Aorta (tissue), 5 donors: ENCODE results near the gene CIAPIN1. TPM values are rescaled to one million over a fixed set of nuclear protein-coding genes. Genes with fewer than 3 reads are reported as not detected.
A peak's percentile ranks its signal among the peaks of the same experiment; 100 is the strongest.

Source experiments
- ATAC-seq: fragments of 200-7000 bp; cut with Tn5 transposase; one replicate; pipeline ENCODE4 v1.9.1; 2022; ENCODE audit warnings: moderate library complexity; ENCODE audit not compliant: low FRiP score
- DNase-seq, 2 donors: peaks; one replicate each; pipeline ENCODE4 v3.0.0-alpha.2; 2020
- H3K27ac ChIP-seq, 2 donors: one replicate each; pipeline ENCODE4 v1.5.1; 2013; ENCODE audit warnings: low read length in 2 of 2, mild to moderate bottlenecking in 2 of 2, moderate library complexity in 2 of 2, control low read depth in 1 of 2, inconsistent platforms in 1 of 2, low read depth in 1 of 2
- H3K27me3 ChIP-seq, 2 donors: one replicate each; pipeline ENCODE4 v1.6.1; 2013; ENCODE audit warnings: control low read depth in 1 of 2, low read length in 1 of 2, mild to moderate bottlenecking in 1 of 2, moderate library complexity in 1 of 2; ENCODE audit not compliant: insufficient read depth in 2 of 2, control insufficient read depth in 1 of 2
- H3K36me3 ChIP-seq, 2 donors: one replicate each; pipeline ENCODE4 v1.6.1; 2013; ENCODE audit warnings: control low read depth in 1 of 2, low read length in 1 of 2, mild to moderate bottlenecking in 1 of 2; ENCODE audit not compliant: insufficient read depth in 2 of 2, control insufficient read depth in 1 of 2
- H3K4me1 ChIP-seq, 2 donors: one replicate each; pipeline ENCODE4 v1.6.1; 2013; ENCODE audit warnings: low read length in 2 of 2, control low read depth in 1 of 2, mild to moderate bottlenecking in 1 of 2, moderate library complexity in 1 of 2; ENCODE audit not compliant: insufficient read depth in 2 of 2, control insufficient read depth in 1 of 2
- H3K4me3 ChIP-seq, 2 donors: one replicate each; pipeline ENCODE4 v1.5.1; 2013; ENCODE audit warnings: low read length in 2 of 2, control low read depth in 1 of 2, mild to moderate bottlenecking in 1 of 2
- H3K9me3 ChIP-seq: one replicate; pipeline ENCODE4 v1.6.1; 2013; ENCODE audit warnings: mild to moderate bottlenecking, low read length; ENCODE audit not compliant: control insufficient read depth
- WGBS, 2 donors: extraction: QIAGEN DNeasy Blood & Tissue Kit; methylation state at CpG; one replicate each; pipeline ENCODE4 v1.1.7; 2013; 5-methylcytosine and 5-hydroxymethylcytosine counted together
- intact Hi-C, 2 donors: fragments of 100-400 bp; cut with DNase I; formaldehyde crosslinking; loops; one replicate each; pipeline versions ENCODE4 v1.14.2 to v1.15.0; 2022
- polyA plus RNA-seq, 2 donors: library from polyadenylated mRNA; stranded (reverse); fragments of 200-250 nt; gene quantifications; one replicate each; pipeline ENCODE4 v1.2.3, GENCODE V29; 2013
- total RNA-seq, 2 donors: library from RNA; stranded (reverse); fragmentation: NEBNext Ultra II Directional; extraction: Animal tissue kit (Norgen Biotek cat#: 25700); gene quantifications; one replicate each; pipeline ENCODE4 v1.2.1, GENCODE V29; 2021
- donor health status: healthy with polysubstance abuse.
- donor health status: Bipolar disorder and iron deficiency.
- donor health status: DM: no; HTN: no; CAD: no.
- donor health status: DM: no; HTN: no; CAD: no.
- donor health status: DM: yes; HTN: yes; CAD: no.

Gene CIAPIN1
- total and polyA plus RNA-seq, 4 donors, result 16.3 to 27.4 (median 24.1) TPM

DNA sequence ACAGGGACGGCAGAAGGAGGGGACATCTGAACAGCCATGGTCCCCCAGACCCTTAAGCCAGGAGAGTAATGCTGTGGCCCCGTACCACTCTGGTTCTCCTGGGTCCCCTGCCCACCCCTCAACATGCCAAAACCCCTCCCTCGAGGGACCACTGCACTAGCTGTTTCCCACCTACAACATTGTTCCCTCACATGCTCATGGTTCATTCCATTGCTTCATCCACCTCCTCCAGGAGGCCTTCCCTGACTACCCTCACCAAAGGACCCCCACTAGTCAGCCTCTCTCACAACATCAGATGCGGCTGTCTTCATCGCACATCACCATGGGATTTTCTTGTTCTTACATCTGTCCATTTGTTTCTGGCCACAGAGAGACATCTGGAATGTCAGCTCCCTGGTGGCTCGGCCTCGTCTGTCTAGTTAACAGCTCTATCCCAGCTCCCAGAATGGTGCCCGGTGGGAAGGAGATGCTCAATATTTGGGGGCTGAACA, 37.4 kb upstream of the CIAPIN1 start:
- H3K27ac ChIP-seq, result peak overlapping the region in 1 of 2 donors; percentile 8
- H3K27me3 ChIP-seq, result no peaks in the 10 kb centered on the region
- H3K36me3 ChIP-seq, result no peaks in the 10 kb centered on the region
- DNase-seq (peak in 1 of 2 donors; percentile 24), ATAC-seq (no peak)
- no peak overlapping the region for H3K4me3 ChIP-seq
- H3K4me1 ChIP-seq, result no peaks in the 10 kb centered on the region
- intact Hi-C loops, result no loop called here
- 86 to 89% methylated on average over 8 of the region's 8 CpGs for WGBS, 2 donors
- H3K9me3 ChIP-seq, result no peaks in the 10 kb centered on the region

DNA sequence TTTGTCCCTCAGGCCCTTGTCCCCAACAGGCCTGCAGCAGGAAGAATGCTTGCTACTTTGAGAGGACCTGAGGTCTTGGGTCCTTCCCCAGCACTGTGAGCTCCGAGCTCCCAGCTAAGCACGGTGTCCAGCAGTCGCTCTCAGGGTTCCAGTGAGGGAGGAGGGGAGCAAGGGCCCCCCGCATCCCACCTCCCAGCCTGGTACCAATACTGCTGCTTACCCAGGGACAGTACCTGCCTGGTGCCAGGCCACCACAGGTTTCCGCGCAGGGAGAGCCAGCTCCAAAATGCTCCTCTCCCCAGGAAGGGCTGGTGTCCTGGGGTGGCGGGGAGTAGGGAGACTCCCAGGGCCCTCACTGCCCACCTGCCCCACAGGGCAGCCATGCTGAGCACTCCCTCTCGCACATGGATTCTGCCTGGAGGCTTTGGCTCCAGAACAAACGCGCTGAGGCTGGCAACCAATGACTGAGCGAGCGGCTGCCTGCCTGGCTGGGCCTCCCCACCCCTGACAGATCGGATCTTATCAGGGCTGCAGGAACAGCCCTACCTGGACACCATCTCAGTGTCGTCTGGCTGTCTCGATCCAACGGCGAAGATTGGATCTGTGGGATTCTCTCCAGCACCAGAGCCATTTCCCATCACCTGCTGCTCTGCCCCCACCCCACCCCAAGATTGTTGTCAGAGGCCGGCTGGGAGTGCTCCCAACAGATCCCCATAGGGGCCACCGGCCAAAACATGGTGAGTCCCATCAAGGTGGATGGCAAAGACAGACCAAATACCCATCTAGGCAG, 36.7 kb upstream of the CIAPIN1 start:
- Histone ChIP-seq H3K27ac (peak overlapping the region in 1 of 2 donors; percentile 2), H3K4me1 (no peaks in the 10 kb centered on the region), H3K9me3 (no peaks in the 10 kb centered on the region), H3K36me3 (no peaks in the 10 kb centered on the region), H3K27me3 (no peaks in the 10 kb centered on the region), H3K4me3 (no peak overlapping the region)
- intact Hi-C loops, result no loop called here
- DNase-seq (peak; percentile 46 to 77), ATAC-seq (no peak)
- WGBS, 2 donors, result 66 to 69% methylated on average over 19 of the region's 19 CpGs

DNA sequence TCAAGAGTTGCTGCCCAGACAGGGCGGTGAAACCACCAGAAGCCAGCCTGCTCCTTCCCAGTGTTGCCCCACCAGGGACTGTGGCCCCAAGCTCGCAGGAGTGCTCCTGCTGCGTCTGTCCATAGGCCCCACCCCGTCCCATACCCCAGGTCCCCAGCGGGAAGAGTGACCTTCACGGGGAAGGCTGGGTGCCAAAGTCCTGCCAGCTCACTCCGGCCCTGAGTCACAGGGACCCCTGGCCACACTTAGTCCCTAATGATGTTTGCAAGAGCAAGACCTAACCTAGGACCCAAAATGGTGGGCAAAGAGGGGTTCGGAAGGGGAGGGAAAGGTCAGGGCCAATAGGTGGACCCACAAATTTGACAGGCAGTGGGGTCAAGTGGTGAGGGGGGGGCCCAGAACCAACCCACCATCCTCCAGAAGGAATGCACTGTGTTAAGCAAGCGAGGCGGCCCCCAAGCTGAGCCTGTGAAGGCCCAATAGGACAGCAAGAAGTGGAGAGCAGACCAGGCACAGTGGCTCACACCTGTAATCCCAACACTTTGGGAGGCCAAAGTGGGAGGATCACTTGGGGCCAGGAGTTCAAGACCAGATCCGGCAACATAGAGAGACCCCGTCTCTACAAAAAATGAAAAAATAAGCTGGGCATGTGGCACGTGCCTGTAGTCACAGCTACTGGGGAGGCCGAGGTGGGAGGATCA, 35.8 kb upstream of the CIAPIN1 start:
- no peak overlapping the region for H3K27ac ChIP-seq
- 73 to 83% methylated on average over 13 to 14 of the region's 14 CpGs for WGBS, 2 donors
- intact Hi-C loops, result no loop called here
- no peak overlapping the region for H3K4me3 ChIP-seq
- H3K27me3 ChIP-seq, result no peaks in the 10 kb centered on the region
- ATAC-seq, result no peak
- H3K36me3 ChIP-seq, result no peaks in the 10 kb centered on the region
- H3K4me1 ChIP-seq, result no peaks in the 10 kb centered on the region
- no peaks in the 10 kb centered on the region for H3K9me3 ChIP-seq
- peak; percentile 40 to 73 for DNase-seq

DNA sequence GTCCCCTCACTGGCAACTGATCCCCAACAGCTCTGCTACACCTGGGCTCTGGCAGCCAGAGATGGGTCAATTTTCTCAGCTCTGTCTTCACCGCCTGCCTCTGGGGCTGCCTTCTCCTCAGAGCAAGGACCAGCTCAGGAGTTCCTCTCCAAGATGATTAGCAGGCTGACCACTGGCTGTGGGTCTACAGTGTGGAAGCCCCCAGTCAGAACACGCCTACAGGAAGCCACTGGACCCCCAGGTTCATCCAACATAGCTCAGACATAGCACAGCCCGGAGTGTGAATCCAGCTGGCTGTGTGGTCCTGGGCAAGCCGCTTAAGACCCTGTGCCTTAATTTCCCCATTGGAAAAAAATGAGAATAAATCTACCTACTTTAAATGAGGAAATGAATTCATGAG, 34.2 kb upstream of the CIAPIN1 start:
- WGBS, 2 donors, result 83 to 87% methylated on average over 4 of the region's 4 CpGs
- Histone ChIP-seq H3K27ac (peak overlapping the region in 1 of 2 donors; percentile 70), H3K4me1 (no peaks in the 10 kb centered on the region), H3K27me3 (no peaks in the 10 kb centered on the region), H3K9me3 (no peaks in the 10 kb centered on the region), H3K4me3 (no peak overlapping the region), H3K36me3 (no peaks in the 10 kb centered on the region)
- intact Hi-C loops, result no loop called here
- DNase-seq (peak; percentile 24 to 40), ATAC-seq (no peak)

DNA sequence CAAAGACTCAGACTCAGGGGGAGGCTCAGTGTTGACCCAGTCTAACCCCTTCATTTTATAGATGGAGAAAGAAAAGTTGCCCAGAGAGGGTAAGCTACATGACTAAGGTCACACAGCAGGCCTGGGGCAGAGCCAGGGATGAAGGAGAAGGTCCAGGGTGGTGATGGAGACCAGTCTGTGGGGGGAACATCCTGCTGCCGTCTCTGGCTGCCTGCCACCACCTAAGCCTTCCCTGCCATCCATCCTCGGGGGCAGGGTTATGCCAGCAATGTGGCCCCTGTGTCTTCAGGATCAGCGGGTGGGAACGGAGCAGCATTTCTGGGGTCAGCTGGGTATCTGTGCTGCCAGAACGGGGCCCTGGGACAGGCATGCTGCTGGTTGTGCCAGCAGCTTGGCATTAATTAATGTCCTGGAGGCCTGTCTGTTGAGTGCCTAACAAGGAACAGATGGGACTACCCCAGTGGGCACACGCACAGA, 33.6 kb upstream of the CIAPIN1 start:
- ATAC-seq (no peak), DNase-seq (peak; percentile 32 to 60)
- no peaks in the 10 kb centered on the region for H3K27me3 ChIP-seq
- intact Hi-C loops, result no loop called here
- H3K36me3 ChIP-seq, result no peaks in the 10 kb centered on the region
- H3K4me1 ChIP-seq, result no peaks in the 10 kb centered on the region
- 16% methylated on average over 6 of the region's 6 CpGs for WGBS, 2 donors
- H3K9me3 ChIP-seq, result no peaks in the 10 kb centered on the region
- peak overlapping the region in 1 of 2 donors; percentile 70 for H3K27ac ChIP-seq
- H3K4me3 ChIP-seq, result no peak overlapping the region

DNA sequence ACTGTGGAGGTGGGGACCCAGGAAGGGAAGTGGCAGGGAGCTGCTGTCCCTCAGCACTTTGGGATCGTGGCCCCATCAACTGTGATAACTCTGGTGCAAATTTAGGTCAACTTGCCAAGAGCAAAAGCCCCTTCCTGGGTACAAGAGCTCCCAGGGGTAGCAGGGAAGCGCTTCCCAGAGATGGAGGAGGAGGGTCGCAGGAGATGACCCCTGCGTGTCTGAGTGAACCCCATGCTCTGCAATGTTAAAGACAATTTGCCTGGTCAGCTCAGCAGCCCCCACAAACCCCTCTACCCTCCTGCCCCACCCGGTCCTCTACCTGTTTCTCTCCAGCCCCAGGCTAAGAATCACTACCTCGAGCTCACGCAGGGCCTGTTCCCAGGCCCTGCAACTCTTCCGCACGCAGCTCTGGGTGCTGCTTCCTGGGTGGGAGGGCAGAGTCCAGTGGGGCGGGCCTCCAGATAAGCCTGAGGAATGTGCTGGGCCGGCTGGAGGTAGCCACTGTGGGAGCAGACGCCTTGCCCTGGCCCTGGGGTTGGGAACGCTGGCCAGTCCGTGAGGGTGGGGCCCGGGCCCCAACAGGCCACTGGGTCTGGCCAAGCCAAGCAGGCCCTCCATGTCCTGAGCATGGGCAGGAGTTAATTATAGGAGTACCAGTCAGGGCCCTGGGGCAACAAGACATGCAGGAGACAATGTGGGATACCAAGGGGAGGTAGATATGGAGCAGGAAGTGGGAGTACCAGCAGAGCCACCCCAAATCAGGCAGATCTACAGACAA, 33.0 kb upstream of the CIAPIN1 start:
- Histone ChIP-seq H3K4me3 (peak overlapping the region; percentile 4 to 35), H3K27ac (peak overlapping the region in 1 of 2 donors; percentile 73), H3K36me3 (no peaks in the 10 kb centered on the region), H3K27me3 (no peaks in the 10 kb centered on the region), H3K9me3 (no peaks in the 10 kb centered on the region), H3K4me1 (no peaks in the 10 kb centered on the region)
- ATAC-seq (peak; percentile 64), DNase-seq (peak; percentile 81 to 91)
- intact Hi-C loops, result no loop called here
- 13 to 14% methylated on average over 15 of the region's 15 CpGs for WGBS, 2 donors

DNA sequence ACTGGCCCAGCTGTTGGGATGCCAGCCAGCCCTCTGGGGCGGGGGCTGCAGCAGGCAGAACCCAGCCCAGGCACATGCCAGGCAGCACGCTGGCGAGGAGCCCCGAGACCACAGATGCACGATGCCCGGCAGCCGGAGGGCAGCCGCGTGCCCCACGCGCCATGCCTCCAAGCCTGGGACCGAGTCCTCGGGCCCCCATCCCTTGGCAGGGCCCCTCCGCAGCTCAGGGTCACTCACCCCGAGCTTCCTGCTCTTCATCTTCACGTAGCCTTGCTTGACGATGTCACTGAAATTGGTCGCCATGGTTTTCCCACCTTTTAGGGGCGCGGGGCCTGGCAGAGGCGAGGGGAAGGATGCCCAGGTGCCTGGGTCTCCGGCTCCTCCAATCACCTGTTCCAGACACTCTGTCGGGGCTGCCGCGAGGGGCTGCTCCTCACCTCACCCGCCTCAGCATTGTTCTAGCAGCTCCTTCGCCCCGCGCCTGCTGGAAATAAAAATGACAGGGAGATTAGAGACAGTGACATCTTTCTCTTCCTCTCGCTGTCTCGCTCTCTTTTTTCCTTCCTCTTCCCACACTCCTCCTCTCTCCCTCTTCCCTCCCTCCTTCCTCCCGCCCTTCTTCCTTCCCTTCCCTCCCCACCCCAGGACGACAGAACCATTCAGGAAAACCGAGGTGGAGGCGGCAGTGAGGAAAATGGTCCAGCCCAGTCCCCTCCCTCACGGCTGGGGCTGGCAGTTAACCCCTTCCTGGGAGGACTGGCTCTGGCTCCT, 32.2 kb upstream of the CIAPIN1 start:
- peak; percentile 62 for ATAC-seq
- no peaks in the 10 kb centered on the region for H3K27me3 ChIP-seq

More for the DNA sequence above, 32.2 kb upstream of the CIAPIN1 start:
- peak overlapping the region in 1 of 2 donors; percentile 73 for H3K27ac ChIP-seq
- DNase-seq, result peak; percentile 71 to 81
- intact Hi-C loops, result no loop called here
- H3K9me3 ChIP-seq, result no peaks in the 10 kb centered on the region
- H3K4me3 ChIP-seq, result peak overlapping the region; percentile 4 to 35
- no peaks in the 10 kb centered on the region for H3K4me1 ChIP-seq
- peaks cover 0 to 2% of the 10 kb centered on the region in 2 donors for H3K36me3 ChIP-seq
- 3 to 4% methylated on average over 36 of the region's 36 CpGs for WGBS, 2 donors
